HEK293 (cell line): ENCODE results near the gene PRKAG3.

Experiments
- CTCF ChIA-PET: fragments of 350-600 bp; formaldehyde crosslinking; extraction: SDS; loops from one replicate; lab custom pipeline; 2021; ENCODE audit warnings: antibody characterized with exemption; lab: Yijun Ruan, JAX
- POLR2A ChIA-PET: fragments of 300-600 bp; formaldehyde crosslinking; extraction: SDS; loops from one replicate; lab custom pipeline; 2020; ENCODE audit warnings: antibody characterized with exemption, inconsistent platforms; lab: Yijun Ruan, JAX
- H3K27ac ChIP-seq: fragments of 200-500 bp; sonication (Bioruptor generic); 2 replicates; pipeline ENCODE4 v1.5.1; 2014; ENCODE audit warnings: low read depth, low read length, control low read depth, inconsistent platforms; ENCODE audit errors: extremely low read depth
- H3K36me3 ChIP-seq, 2 experiments: fragments of 200-500 bp in 1 of 2; sonication (Bioruptor generic) in 1 of 2; 1 replicate in 1 of 2; 2 replicates in 1 of 2; pipeline ENCODE4 v1.5.1; 2014 to 2017; ENCODE audit warnings: inconsistent platforms in 2 of 2, low read length in 2 of 2; ENCODE audit not compliant: control insufficient read depth in 2 of 2, insufficient read depth in 1 of 2
- H3K4me1 ChIP-seq: fragments of 200-500 bp; sonication (Bioruptor generic); 2 replicates; pipeline ENCODE4 v1.5.1; 2014; ENCODE audit warnings: mild to moderate bottlenecking, low read length, inconsistent platforms; ENCODE audit not compliant: control insufficient read depth, insufficient read depth
- H3K4me3 ChIP-seq: 2 replicates; pipeline ENCODE4 v1.5.1; 2011; ENCODE audit warnings: low read depth, mild to moderate bottlenecking, control low read depth, low read length, moderate library complexity
- H3K9me3 ChIP-seq: fragments of 200-500 bp; sonication (Bioruptor generic); 2 replicates; pipeline ENCODE4 v1.5.1; 2014; ENCODE audit warnings: low read depth, low read length, inconsistent platforms; ENCODE audit not compliant: control insufficient read depth, insufficient read depth
- ELK4 ChIP-seq: IDR thresholded peaks from 2 replicates; pipeline ENCODE4 v1.6.1; 2011; ENCODE audit warnings: mild to moderate bottlenecking, low read depth, low read length, borderline replicate concordance
- GLI2 ChIP-seq: fragments of 450-650 bp; formaldehyde crosslinking; IDR thresholded peaks from 2 replicates; pipeline ENCODE4; 2017; ENCODE audit warnings: missing biosample characterization, missing genetic modification characterization, low read depth, borderline replicate concordance
- PATZ1 ChIP-seq: fragments of 450-650 bp; formaldehyde crosslinking; IDR thresholded peaks from 2 replicates; pipeline ENCODE4 v1.5.1; 2016; ENCODE audit warnings: missing biosample characterization, missing genetic modification characterization
- RBAK ChIP-seq: fragments of 450-650 bp; formaldehyde crosslinking; IDR thresholded peaks from 2 replicates; pipeline ENCODE4 v1.5.1; 2016; ENCODE audit warnings: missing biosample characterization, missing genetic modification characterization
- SP2 ChIP-seq: fragments of 450-650 bp; formaldehyde crosslinking; IDR thresholded peaks from 2 replicates; pipeline ENCODE4 v1.5.1; 2016; ENCODE audit warnings: missing biosample characterization, missing genetic modification characterization
- SP7 ChIP-seq: fragments of 450-650 bp; formaldehyde crosslinking; IDR thresholded peaks from 2 replicates; pipeline ENCODE4 v1.5.1; 2016; ENCODE audit warnings: missing biosample characterization, missing genetic modification characterization
- TRIM28 ChIP-seq: IDR thresholded peaks from 2 replicates; pipeline ENCODE4 v1.6.1; 2011; ENCODE audit warnings: low read length, control low read depth, borderline replicate concordance
- YY1 ChIP-seq: fragments of 450-650 bp; formaldehyde crosslinking; IDR thresholded peaks from 2 replicates; pipeline ENCODE4 v1.5.1; 2018; ENCODE audit warnings: missing biosample characterization, missing genetic modification characterization
- ZFP41 ChIP-seq: fragments of 450-650 bp; formaldehyde crosslinking; IDR thresholded peaks from 2 replicates; pipeline ENCODE4 v1.5.1; 2016; ENCODE audit warnings: missing biosample characterization, missing genetic modification characterization, borderline replicate concordance
- ZNF121 ChIP-seq: fragments of 450-650 bp; formaldehyde crosslinking; IDR thresholded peaks from 2 replicates; pipeline ENCODE4 v1.5.1; 2016; ENCODE audit warnings: missing biosample characterization, missing genetic modification characterization
- ZNF146 ChIP-seq: fragments of 450-650 bp; formaldehyde crosslinking; IDR thresholded peaks from 2 replicates; pipeline ENCODE4 v1.5.1; 2016; ENCODE audit warnings: missing biosample characterization, missing genetic modification characterization
- ZNF157 ChIP-seq: fragments of 450-650 bp; formaldehyde crosslinking; IDR thresholded peaks from 2 replicates; pipeline ENCODE4 v1.5.1; 2016; ENCODE audit warnings: missing biosample characterization, missing genetic modification characterization
- ZNF23 ChIP-seq: fragments of 450-650 bp; formaldehyde crosslinking; IDR thresholded peaks from 2 replicates; pipeline ENCODE4 v1.5.1; 2016; ENCODE audit warnings: missing biosample characterization, missing genetic modification characterization, borderline replicate concordance
- ZNF26 ChIP-seq: fragments of 450-650 bp; formaldehyde crosslinking; IDR thresholded peaks from 2 replicates; pipeline ENCODE4 v1.5.1; 2016; ENCODE audit warnings: missing biosample characterization, missing genetic modification characterization
- ZNF311 ChIP-seq: fragments of 450-650 bp; formaldehyde crosslinking; IDR thresholded peaks from 2 replicates; pipeline ENCODE4 v1.5.1; 2017; ENCODE audit warnings: missing biosample characterization, missing genetic modification characterization, borderline replicate concordance
- ZNF473 ChIP-seq: fragments of 450-650 bp; formaldehyde crosslinking; IDR thresholded peaks from 2 replicates; pipeline ENCODE4 v1.5.1; 2017; ENCODE audit warnings: missing biosample characterization, missing genetic modification characterization
- ZNF518A ChIP-seq: fragments of 450-650 bp; formaldehyde crosslinking; conservative IDR thresholded peaks from 2 replicates; pipeline ENCODE4 v1.5.1; 2016; ENCODE audit warnings: low read depth, missing biosample characterization, missing genetic modification characterization
- ZNF555 ChIP-seq: fragments of 450-650 bp; formaldehyde crosslinking; conservative IDR thresholded peaks from 2 replicates; pipeline ENCODE4 v1.5.1; 2017; ENCODE audit warnings: missing biosample characterization, mild to moderate bottlenecking, missing genetic modification characterization, inconsistent platforms
- ZNF645 ChIP-seq: fragments of 450-650 bp; formaldehyde crosslinking; IDR thresholded peaks from 2 replicates; pipeline ENCODE4; 2016; ENCODE audit warnings: missing biosample characterization, missing genetic modification characterization
- ZNF704 ChIP-seq: fragments of 450-650 bp; formaldehyde crosslinking; IDR thresholded peaks from 2 replicates; pipeline ENCODE4 v1.5.1; 2016; ENCODE audit warnings: missing biosample characterization, missing genetic modification characterization
- ZNF707 ChIP-seq: fragments of 450-650 bp; formaldehyde crosslinking; IDR thresholded peaks from 2 replicates; pipeline ENCODE4 v1.5.1; 2016; ENCODE audit warnings: missing biosample characterization, missing genetic modification characterization
- ZNF843 ChIP-seq: fragments of 450-650 bp; formaldehyde crosslinking; IDR thresholded peaks from 2 replicates; pipeline ENCODE4 v1.5.1; 2016; ENCODE audit warnings: missing biosample characterization, missing genetic modification characterization

Gene PRKAG3

GRCh38 chr2:218810256-218810655, 21.3 kb downstream of the PRKAG3 start (continued):
- no peak for TF ChIP-seq ZNF26 (tag by site-specific recombination)
- no peak for TF ChIP-seq ZNF843 (tag by site-specific recombination)
- TF ChIP-seq ZNF704 (tag by site-specific recombination), result no peak
- no peak for TF ChIP-seq YY1 (tag by site-specific recombination)
- TF ChIP-seq PATZ1 (tag by site-specific recombination), result no peak

GRCh38 chr2:218809515-218809914, 22.1 kb downstream of the PRKAG3 start:
- POLR2A ChIA-PET, result no interaction called here
- TF ChIP-seq ZNF146 (tag by site-specific recombination) (no peak), ZNF555 (tag by site-specific recombination) (no peak), ZFP41 (no peak)
- TF ChIP-seq, all 188 proteins: peak for 0
- H3K4me3 ChIP-seq, result no peak overlapping the region
- no peak overlapping the region for H3K27ac ChIP-seq
- CTCF ChIA-PET, result interaction anchor here (0.8 to 2.4 kb wide), 3 partner anchors 8 to 59 kb away, joined by 3 to 10 read pairs (median 3); no protein-coding TSS in a partner anchor
- H3K4me1 ChIP-seq, result peaks cover 14% of the 10 kb centered on the region
- H3K36me3 ChIP-seq, result no peaks in the 10 kb centered on the region
- no peaks in the 10 kb centered on the region for H3K9me3 ChIP-seq

- Histone ChIP-seq H3K4me1 (peaks cover 14% of the 10 kb centered on the region), H3K36me3 (no peaks in the 10 kb centered on the region), H3K4me3 (no peak overlapping the region), H3K27ac (no peak overlapping the region), H3K9me3 (no peaks in the 10 kb centered on the region)
- POLR2A ChIA-PET, result no interaction called here
- CTCF ChIA-PET, result no interaction called here
- TF ChIP-seq SP2 (tag by site-specific recombination) (no peak), ZNF121 (no peak), ZNF157 (tag by site-specific recombination) (no peak), YY1 (tag by site-specific recombination) (no peak), SP7 (0 out of 2 replicates have a peak, but pooled peaks have one; percentile 30), ZNF23 (tag by site-specific recombination) (no peak), GLI2 (tag by site-specific recombination) (no peak), ELK4 (no peak), RBAK (no peak), ZNF518A (tag by site-specific recombination) (no peak), ZNF707 (no peak), ZNF645 (tag by site-specific recombination) (no peak), ZNF473 (tag by site-specific recombination) (no peak), TRIM28 (no peak), ZNF311 (no peak)
Observed at GRCh38 chr2:218807626-218808025, 24.0 kb downstream of the PRKAG3 start.
